ENCODE data around the gene NR1H2. TPM values are rescaled to one million over a fixed set of nuclear protein-coding genes. Genes with fewer than 3 reads are reported as not detected.

Gene NR1H2
- total RNA-seq, result 74.4 and 98.2 TPM in 2 replicates

GRCh38 chr19:50376166-50377050 is at the start of gene NR1H2:
Gene NR1H2, plus strand, starts transcription at chr19:50376457. Its CDS starts 1,149 bp downstream, at chr19:50377606.

GRCh38 chr19:50329146-50329925 is 46.9 kb upstream of the NR1H2 start, which contains the start of gene KCNC3:
Gene KCNC3, minus strand, starts transcription at chr19:50329377. Its CDS starts 295 bp downstream, at chr19:50329082.

GRCh38 chr19:50365434-50366306 is 10.6 kb upstream of the NR1H2 start, which contains the start of gene NAPSA:
Gene NAPSA, minus strand, starts transcription at chr19:50365639. Its CDS starts 18 bp downstream, at chr19:50365621.

GRCh38 chr19:50383852-50384684 is 7.8 kb downstream of the NR1H2 start, which contains the start of gene POLD1:
Gene POLD1, plus strand, starts transcription at chr19:50384347. Its CDS starts 14,505 bp downstream, at chr19:50398852.

GRCh38 chr19:50418176-50419021 is 42.1 kb downstream of the NR1H2 start, which contains the start of gene SPIB:
Gene SPIB, plus strand, starts transcription at chr19:50418938. Its CDS starts 25 bp downstream, at chr19:50418963.

GRCh38 chr19:50432221-50433028 is 56.2 kb downstream of the NR1H2 start, which contains the start of gene MYBPC2:
Gene MYBPC2, plus strand, starts transcription at chr19:50432892. Its CDS starts 62 bp downstream, at chr19:50432954.

Other genes starting within 250 kb of the NR1H2 start
- not detected in 2 replicates for gene IZUMO2, start 213.2 kb upstream of the NR1H2 start, total RNA-seq
- gene MYH14, start 172.8 kb upstream of the NR1H2 start, total RNA-seq, result not detected in 2 replicates
- gene KCNC3, start 47.1 kb upstream of the NR1H2 start, total RNA-seq, result not detected in 2 replicates
- gene NAPSA, start 10.8 kb upstream of the NR1H2 start, total RNA-seq, result 0.11 and 0.25 TPM in 2 replicates
- gene POLD1, start 7.9 kb downstream of the NR1H2 start, total RNA-seq, result 31.4 and 72.3 TPM in 2 replicates
- not detected in 2 replicates for gene SPIB, start 42.5 kb downstream of the NR1H2 start, total RNA-seq
- gene MYBPC2, start 56.4 kb downstream of the NR1H2 start, total RNA-seq, result not detected in 2 replicates
- gene EMC10, start 100.0 kb downstream of the NR1H2 start, total RNA-seq, result 29.9 and 48.5 TPM in 2 replicates
- gene GARIN5A, start 100.4 kb downstream of the NR1H2 start, total RNA-seq, result 0.37 TPM in 1 of 2 replicates, not detected in the other
- 31.3 and 32.5 TPM in 2 replicates for gene JOSD2, start 134.7 kb downstream of the NR1H2 start, total RNA-seq
- gene ASPDH, start 137.5 kb downstream of the NR1H2 start, total RNA-seq, result not detected in 2 replicates
- 0.12 TPM in 1 of 2 replicates, not detected in the other for gene LRRC4B, start 192.0 kb downstream of the NR1H2 start, total RNA-seq

All from uterine smooth muscle cell (primary cell).